GM18867 (cell line): ENCODE data around the gene RETN.
"Not testable (repeated sequence)": the region's sequence is repeated elsewhere in the genome, so short reads cannot be mapped to it uniquely, and the experiment has no call there.

Experiments
- ATAC-seq: cut with Tn5 transposase; IDR thresholded peaks from one replicate; pipeline ENCODE4 v1.9.1; 2021; ENCODE audit warnings: mild to moderate bottlenecking, moderate library complexity; ENCODE audit not compliant: unreplicated experiment

RETN gene

DNA sequence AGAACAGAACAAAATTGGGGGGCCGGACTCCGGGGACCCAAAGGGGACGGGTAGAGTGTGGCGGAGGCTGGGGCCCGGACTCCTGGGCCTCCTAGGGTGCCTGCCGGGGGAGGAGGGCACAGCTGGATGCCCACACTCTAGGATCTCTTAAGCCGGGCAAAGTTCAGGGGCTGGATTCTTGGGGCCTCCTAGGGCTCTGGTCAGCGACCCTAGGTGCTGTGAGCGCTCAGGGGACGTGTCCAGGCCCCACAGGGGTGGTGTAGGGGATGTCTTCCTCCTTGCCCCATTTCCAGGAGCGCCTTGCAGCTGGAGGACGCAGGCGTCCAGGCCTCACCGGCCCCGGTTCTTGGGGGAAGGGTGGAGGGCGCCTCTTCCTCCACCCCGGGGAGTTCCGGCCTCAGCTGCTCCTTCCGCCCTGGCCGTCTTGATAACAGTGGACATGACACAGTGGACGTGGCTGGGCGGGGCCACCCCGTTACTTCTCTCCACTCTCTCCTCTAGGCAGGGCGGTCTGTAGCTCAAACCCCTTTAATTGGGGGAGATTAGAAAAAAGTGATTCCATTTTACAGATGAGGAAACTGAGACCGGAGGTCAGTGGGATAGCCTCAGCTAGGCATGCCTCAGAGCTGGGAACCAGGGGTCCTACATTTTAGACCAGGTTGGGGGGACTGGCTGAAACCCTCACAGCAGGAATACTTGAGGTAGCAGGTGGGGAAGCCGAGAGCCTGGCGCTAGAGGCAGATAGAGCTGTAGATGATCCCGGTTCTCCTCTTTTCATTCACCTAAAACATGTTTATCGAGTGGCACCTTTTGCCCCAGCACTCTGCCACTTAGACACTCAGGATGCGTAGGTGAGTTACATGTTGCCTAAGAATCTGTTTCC, 31.2 kb upstream of the RETN start:
- peak; percentile 25 for ATAC-seq

DNA sequence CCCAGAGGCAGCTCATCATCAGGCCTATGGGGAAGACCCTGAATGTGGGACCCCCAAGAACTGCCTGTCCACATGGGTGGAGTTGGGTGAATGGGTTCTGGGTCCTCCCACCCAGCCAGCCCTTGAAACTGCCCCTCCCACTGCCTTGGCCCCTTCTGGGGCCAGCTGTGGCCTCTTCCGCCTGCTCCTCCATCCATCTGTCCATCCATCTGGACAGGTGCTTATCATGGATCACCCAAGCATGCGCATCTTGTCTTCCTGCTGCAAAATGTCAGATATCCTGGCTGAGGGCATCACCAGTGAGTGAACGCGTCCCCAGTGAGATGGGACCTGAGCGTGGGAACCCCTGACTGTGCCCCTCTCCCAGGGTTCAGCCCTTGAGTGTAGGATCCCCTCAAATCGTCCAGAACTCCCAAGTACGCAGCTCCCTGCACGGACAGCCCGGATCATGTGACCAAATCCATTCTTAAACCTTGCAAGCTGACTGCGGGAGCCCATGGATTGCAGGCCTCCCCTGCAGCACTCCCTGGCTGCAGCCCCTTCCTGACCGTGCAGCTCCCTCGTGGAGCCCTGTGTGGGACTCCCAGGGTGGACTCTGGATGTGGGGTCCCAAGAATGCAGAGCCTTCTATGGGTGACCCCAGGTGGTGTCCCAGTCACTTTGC, 29.9 kb upstream of the RETN start:
- ATAC-seq = no peak

DNA sequence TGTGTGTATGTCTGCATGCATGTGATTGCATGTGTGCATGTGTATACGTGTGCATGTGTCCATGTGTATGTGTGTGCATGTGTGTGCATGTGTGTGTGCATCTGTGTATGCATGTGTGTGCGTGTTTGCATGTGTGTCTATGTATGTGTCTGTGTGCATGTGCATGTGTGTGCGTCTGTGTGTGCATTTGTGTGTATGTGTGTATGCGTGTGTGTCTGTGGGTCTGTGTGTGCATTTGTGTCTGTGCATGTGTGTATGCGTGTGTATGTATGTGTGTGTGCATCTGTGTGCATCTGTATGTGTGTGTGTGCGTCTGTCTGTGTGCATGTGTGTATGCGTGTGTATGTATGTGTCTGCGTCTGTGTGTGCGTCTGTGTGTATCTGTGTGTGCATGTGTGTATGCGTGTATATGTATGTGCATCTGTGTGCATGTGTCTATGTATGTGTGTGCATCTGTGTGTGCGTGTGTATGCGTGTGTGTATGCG, 28.9 kb upstream of the RETN start:
- no peak for ATAC-seq

DNA sequence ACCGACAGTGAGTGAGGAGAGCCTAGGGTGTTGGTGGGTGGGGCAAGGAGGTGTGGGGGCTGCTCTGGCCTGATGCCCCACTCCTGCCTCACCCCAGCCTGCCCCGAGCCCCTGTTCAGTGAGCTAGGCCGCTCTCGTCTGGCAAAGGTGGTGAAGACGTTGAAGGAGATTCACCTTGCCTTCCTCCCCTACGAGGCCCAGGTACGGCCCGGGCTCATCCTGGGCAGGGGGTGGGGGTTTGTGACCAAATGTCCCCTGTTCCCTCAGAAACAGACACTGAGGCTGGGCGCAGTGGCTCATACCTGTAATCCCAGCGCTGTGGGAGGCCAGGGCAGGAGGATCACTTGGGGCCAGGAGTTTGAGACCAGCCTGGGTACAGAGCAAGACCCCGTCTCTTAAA, 28.0 kb upstream of the RETN start:
- ATAC-seq = no peak

DNA sequence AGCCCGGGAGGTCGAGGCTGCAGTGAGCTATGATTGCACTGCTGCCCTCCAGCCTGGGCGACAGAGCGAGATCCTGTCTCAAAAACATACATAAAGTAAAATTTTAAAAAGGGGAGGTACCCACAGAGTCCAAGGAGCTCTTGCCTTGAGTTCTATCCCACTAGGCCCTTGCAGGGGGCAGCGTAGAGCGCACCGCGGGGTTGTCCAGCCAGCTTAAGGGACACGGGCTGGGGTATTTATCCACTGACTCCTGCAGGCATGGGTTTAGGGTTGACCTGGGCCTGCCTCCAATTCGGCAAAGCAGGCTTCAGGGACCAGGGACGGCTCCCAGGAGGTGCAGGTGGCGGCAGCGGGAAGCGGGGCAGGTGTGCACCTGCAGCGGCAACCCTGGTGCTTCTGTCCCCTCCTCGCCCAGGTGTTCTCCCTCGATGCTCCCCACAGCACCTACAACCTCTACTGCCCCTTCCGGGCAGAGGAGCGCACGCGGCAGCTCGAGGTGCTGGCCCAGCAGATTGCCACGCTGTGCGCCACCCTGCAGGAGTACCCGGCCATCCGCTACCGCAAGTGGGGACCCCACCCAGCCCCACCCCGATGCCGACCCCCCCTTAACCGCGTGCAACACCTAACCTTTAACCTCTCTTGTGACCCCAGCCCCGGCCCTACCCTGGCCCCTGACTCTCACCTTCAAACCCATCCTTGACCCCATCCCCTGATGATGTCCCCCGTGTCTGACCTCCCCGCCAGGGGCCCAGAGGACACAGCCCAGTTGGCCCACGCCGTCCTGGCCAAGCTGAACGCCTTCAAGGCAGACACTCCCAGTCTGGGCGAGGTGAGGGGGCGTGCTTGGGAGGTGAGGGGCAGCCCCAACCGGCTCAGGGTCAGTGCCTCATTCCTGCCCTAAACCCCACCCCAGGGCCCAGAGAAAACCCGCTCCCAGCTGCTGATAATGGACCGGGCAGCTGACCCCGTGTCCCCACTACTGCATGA, 27.3 kb upstream of the RETN start:
- no peak for ATAC-seq

DNA sequence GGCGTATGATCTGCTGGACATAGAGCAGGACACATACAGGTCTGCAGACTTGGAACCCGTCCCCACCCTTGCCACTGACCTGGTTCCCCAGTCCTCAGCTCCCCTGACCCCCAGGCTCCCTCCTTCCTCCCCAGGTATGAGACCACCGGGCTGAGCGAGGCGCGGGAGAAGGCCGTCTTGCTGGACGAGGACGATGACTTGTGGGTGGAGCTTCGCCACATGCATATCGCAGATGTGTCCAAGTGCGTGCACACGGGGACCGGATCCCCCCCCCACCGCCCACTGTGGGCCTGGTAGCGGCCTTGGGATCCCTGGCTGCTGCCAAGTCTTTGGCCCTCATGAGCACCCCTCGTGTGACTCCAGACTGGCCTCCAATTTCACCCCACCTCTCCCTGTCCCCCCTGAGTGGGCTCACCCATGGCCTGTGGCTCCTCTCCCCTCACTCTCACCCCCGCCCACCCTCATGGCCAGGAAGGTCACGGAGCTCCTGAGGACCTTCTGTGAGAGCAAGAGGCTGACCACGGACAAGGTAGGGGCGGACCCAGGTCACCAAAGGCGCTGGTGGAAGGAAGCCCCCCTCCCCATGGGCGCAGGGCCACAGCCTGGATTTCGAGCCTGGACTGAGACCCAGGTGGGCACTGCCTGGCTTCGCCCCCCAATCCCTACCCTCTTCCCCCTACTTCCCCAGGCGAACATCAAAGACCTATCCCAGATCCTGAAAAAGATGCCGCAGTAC, 26.4 kb upstream of the RETN start:
- ATAC-seq = no peak

DNA sequence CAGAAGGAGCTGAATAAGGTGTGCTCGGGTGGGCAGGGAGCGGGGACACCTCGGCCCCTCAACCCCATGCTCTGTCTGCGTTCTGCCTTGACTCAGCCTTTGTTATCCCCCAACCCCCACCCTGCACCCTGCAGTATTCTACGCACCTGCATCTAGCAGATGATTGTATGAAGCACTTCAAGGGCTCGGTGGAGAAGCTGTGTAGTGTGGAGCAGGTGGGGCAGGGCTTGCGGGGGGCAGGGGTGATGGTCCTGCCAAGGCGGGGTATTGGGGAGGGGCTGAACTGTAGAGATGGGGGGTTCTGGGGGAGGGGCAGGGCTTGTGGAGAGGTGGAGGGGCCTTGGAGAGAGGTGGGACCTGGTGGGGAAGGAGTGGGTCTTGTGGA, 25.8 kb upstream of the RETN start:
- no peak for ATAC-seq

DNA sequence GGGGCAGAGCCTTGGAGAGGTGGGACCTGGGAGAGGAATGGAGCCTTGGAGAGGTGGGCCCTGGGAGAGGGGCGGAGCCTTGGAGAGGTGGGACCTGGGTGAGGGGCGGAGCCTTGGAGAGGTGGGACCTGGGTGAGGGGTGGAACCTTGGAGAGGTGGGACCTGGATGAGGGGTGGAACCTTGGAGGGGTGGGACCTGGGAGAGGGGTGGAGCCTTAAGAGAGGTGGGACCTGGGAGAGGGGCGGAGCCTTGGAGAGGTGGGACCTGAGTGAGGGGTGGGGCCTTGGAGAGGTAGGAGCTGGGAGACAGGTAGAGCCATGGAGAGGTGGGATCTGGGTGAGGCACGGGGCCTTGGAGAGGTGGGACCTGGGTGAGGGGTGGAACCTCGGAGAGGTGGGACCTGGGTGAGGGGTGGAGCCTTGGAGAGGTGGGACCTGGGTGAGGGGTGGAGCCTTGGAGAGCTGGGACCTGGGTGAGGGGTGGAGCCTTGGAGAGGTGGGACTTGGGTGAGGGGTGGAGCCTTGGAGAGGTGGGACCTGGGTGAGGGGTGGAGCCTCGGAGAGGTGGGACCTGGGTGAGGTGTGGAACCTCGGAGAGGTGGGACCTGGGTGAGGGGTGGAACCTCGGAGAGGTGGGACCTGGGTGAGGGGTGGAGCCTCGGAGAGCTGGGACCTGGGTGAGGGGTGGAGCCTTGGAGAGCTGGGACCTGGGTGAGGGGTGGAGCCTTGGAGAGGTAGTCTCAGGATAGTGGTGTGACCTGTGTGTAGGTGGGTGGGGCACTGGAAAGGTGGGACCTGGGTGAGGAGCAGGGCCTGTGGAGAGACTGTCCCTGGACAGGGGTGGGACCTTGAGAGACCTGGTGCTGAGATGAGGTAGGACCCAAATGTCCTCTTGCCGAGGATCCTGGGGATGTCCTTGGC, 25.0 kb upstream of the RETN start:
- ATAC-seq = not testable (repeated sequence)

DNA sequence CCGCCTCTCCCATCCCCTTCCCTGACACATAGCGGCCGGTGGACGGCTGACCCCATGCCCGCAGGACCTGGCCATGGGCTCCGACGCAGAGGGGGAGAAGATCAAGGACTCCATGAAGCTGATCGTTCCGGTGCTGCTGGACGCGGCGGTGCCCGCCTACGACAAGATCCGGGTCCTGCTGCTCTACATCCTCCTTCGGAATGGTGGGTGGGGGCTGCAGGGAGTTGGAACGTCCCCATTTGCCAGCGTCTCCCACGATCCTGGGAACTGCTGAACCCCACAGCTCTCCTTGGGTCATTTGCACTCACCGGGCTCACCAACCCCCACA, 24.3 kb upstream of the RETN start:
- no peak for ATAC-seq

DNA sequence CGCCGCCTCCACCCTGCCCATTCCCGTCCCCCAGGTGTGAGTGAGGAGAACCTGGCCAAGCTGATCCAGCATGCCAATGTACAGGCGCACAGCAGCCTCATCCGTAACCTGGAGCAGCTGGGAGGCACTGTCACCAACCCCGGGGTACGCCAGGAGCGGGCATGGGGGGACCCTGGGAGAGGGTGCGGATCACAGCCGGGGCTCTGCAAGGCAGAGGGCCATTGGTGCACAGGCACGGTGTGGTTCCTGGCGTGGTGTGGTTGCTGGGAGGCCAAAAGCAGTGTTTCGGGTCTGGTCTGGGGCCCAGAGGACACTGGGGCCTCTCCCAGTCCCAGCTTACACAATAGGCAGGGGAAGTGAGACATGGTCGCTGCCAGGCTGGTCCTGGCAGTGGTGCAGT, 23.7 kb upstream of the RETN start:
- no peak for ATAC-seq

DNA sequence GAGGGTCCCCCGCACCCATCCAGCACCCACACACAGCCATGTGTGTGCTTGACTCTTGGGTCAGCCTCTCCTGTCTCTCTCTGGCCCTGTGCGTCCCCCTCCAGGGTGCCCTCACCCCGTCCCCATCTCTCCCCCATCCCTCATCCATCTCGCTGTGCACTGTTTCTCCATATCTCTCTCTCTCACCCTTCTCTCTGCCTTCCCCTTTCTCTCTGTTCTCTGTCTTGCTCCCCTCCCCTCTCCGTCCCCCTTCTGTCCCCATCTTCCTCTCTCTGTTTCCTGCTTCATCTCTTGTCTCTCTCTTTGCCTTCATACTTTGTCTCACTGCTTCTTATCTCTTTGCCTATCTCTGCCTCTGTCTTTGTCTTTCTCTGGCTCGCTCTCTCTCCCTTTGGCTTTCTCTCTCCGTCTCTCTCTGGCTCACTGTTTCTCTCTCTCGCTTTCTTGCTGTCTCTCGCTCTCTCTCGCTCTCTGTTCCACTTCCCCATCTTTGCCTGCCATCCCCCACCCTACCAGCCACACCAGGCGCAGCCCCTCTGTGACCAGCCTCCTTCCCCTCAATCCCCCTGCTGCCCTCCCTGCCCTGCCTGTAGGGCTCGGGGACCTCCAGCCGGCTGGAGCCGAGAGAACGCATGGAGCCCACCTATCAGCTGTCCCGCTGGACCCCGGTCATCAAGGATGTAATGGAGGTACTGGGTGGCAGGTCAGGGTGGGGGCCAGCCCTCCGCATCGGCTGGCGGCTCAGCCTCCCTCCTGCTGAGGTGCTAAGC, 23.0 kb upstream of the RETN start:
- no peak for ATAC-seq

DNA sequence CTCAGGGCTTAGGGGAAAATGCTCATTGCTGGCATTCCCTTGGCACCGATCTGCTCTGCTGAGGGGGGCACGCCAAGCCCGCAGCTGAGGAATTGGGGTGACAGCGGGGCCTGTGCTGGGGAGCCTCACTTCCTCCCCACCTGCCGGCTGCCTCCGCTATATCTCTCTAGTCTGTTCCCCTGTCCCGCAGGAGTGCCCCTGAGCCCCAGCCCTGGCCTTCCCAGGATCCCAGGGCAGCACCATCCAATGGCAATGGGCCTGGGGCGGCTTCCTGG, 22.5 kb upstream of the RETN start:
- no peak for ATAC-seq

DNA sequence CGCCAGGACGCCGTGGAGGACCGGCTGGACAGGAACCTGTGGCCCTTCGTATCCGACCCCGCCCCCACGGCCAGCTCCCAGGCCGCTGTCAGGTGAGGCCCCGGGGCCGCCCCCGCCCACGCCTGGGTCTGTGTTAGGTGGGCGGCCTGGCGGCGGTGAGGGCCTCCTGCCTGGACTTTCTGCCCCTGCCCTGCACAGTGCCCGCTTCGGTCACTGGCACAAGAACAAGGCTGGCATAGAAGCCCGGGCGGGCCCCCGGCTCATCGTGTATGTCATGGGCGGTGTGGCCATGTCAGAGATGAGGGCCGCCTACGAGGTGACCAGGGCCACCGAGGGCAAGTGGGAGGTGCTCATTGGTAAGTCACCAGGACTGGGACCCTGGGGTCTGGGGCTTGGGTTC, 21.7 kb upstream of the RETN start:
- ATAC-seq = no peak

DNA sequence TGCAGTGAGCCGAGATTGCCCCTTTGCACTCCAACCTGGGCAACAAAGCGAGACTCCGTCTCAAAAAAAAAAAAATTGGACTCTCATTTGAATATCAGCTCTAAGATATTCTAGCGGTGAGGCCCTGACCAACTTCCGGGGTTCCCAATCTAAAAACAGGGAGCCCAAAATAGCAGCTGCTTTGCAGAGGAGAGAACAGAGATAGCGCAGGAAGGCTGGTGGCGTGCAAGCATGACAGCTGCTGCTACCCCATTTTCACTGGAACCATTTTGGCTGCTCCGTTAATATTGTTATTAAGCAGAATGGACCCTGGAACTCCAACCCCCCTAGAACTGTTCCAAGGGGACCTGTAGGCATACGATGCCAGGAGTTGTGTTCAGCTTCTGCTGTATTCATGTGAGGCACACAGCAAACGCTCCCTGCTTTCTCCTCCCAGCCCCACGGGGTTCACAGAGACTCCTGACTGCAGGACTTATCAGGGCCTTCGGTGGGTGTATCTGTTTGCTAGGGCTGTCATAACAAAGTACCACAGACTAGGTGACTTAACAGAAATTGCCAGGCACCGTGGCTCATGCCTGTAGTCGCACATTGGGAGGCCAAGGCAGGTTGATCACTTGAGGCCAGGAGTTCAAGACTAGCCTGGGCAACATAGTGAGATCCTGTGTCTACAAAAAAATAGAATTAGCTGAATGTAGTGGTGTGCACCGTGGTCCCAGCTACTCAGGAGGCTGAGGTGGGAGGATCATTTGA, 20.4 kb upstream of the RETN start:
- ATAC-seq = no peak

DNA sequence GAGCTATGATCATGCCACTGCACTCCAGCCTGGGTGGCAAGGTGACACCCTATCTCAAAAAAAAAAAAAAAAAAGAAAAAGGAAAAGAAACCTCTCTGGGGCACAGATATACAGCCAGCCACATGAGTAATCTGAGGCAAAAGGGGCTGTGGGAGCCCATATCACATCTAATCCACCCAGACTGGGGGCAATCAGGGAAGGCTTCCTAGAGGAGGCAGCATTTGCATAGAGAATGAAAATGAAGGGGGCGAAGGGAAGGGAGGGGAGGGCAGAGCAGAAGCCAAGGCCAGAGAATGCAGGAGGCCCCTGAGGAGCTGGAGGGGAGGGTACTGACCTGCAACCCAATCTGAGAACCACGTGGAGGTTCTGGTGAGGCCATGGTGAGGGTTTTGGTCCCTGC, 18.7 kb upstream of the RETN start:
- ATAC-seq = no peak

DNA sequence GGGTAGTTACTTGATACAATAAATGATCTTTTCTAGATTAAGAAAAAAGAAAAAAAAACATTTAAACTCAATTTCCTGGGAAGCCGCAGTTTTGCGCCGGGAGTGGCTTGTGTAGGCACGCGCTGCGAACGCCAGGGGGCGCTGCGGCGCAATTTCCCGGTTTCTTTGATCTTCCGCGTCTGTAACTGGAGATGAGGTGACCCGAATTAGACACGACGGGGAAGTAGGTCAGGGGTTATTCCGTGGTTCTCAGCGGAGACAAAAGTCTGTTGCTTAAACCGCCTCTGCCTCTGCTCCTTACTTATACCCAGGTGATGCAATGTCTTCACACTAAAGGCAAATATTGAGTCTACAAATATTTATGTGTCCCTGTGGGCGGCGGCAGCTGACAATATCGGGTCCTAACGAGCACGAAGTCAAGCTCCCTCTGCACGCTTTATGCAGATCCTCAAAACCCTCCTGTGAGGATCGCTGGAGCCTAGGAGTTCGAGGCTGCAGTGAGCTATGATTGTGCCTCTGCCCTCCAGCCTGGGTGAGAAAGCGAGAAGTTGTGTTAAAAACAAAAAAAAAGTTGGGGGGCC, 16.7 kb upstream of the RETN start:
- peak; percentile 48 for ATAC-seq

DNA sequence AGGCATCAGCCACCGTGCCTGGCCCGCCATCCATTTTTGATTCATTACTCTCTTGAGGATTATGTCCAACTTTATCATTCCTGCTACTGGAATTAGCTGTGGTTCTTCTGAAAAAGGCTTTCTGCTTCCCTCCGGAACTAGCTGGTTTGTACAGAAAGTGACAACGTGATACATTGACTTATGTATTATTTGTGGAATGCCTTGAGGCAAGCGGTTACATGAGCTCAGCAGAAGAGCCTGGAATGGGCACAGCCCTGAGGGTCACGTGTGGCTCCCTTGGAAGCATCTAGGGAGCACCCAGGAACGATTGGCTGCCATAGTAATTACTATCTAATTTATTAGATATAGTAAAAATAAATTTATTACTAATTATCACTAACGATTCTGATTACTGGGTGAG, 14.4 kb upstream of the RETN start:
- ATAC-seq = no peak

DNA sequence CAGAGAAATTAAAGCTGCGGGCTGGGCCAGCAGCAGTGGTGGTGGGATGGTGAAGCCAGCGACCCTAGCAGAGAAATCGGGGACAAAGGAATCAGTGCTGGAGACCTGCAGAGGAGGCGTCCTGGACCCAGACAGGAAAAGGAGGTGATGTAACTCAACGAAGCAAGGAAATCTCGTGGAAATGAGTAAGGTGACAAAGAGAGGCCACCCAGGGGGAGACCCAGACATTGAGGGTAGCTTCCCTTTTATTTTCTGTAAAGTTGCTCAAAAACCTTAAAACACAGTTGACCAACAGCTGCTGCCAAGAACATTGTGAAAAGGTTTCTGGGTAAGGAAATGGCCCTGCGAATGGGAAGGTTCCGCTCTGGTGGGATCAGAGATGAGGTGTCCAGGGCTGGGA, 13.3 kb upstream of the RETN start:
- no peak for ATAC-seq
